BLaER1 (cell line): Measurements from ENCODE around the gene TXK.

Experiments
- H3K27ac ChIP-seq: shearing (Covaris generic); formaldehyde crosslinking; 2 replicates; pipeline ENCODE4 v1.8.1; 2022
- H3K27me3 ChIP-seq: shearing (Covaris generic); formaldehyde crosslinking; 2 replicates; pipeline ENCODE4 v1.8.1; 2022
- H3K36me3 ChIP-seq: shearing (Covaris generic); formaldehyde crosslinking; 2 replicates; pipeline ENCODE4 v1.8.1; 2022
- H3K4me1 ChIP-seq: shearing (Covaris generic); formaldehyde crosslinking; 2 replicates; pipeline ENCODE4 v1.8.1; 2022
- H3K4me2 ChIP-seq: shearing (Covaris generic); formaldehyde crosslinking; 2 replicates; pipeline ENCODE4 v1.8.1; 2022
- H3K4me3 ChIP-seq: shearing (Covaris generic); formaldehyde crosslinking; 2 replicates; pipeline ENCODE4 v1.8.1; 2022
- H3K9ac ChIP-seq: shearing (Covaris generic); formaldehyde crosslinking; 2 replicates; pipeline ENCODE4 v1.8.1; 2022
- H3K9me3 ChIP-seq: shearing (Covaris generic); formaldehyde crosslinking; 2 replicates; pipeline ENCODE4 v1.8.1; 2022
- H4K20me1 ChIP-seq: shearing (Covaris generic); formaldehyde crosslinking; 2 replicates; pipeline ENCODE4 v1.8.1; 2022
- Cebpa-rat ChIP-seq: shearing (Covaris generic); IDR thresholded peaks from 2 replicates; pipeline ENCODE4 v1.8.1; 2022

TXK gene

DNA sequence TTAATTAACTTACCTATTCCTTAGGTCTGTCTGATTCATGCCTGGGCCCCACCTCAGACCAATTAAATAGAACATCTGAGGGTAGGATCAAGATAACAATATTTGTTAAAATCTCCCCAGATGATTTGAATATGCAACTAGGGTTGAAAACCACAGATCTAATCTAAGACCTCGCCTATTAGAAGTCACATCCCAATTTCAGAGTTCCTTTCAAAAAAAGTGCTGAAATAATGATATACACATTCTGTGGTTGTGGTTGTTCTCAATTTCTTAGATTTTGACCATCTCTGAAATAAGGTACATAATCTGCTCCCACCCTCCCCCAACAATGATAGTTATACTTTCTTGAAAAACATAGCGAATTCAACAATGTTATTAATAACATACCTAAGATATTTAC is 89.8 kb downstream of the TXK start:
- no peaks in the 10 kb centered on the region for H3K27me3 ChIP-seq
- H4K20me1 ChIP-seq = peaks cover 15% of the 10 kb centered on the region; the same call in 1 of the 2 replicates
- H3K9me3 ChIP-seq = no peaks in the 10 kb centered on the region
- no peak overlapping the region for H3K4me2 ChIP-seq
- H3K4me1 ChIP-seq = peaks cover 32% of the 10 kb centered on the region
- no peaks in the 10 kb centered on the region for H3K36me3 ChIP-seq
- no peak overlapping the region for H3K9ac ChIP-seq
- no peak for TF ChIP-seq Cebpa-rat
- H3K27ac ChIP-seq = no peak overlapping the region
- H3K4me3 ChIP-seq = no peak overlapping the region

DNA sequence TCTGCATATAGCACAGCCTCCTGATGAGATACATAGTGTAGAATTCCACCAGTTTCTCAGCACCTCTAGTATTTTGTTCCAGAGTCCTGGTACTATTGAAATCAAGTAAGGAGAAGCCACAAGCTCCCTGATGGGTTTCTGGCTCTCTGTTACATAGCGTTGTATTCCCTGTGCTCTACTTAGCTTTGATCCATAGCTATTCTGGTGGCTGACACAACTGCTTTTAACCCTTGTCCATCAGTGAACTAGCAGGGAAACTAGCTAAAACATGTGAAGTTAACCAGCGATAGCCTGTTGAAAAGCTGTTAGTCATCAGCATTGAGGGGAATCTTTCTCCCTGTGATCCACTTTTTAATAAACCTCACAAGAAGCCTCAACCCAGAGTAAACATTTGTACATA is 90.5 kb downstream of the TXK start:
- Histone ChIP-seq H3K4me3 (no peak overlapping the region), H3K27me3 (no peaks in the 10 kb centered on the region), H3K9me3 (no peaks in the 10 kb centered on the region), H3K4me2 (no peak overlapping the region), H4K20me1 (peaks cover 15% of the 10 kb centered on the region; the same call in 1 of the 2 replicates), H3K9ac (no peak overlapping the region), H3K36me3 (no peaks in the 10 kb centered on the region), H3K27ac (no peak overlapping the region), H3K4me1 (peaks cover 29% of the 10 kb centered on the region)
- no peak for TF ChIP-seq Cebpa-rat

DNA sequence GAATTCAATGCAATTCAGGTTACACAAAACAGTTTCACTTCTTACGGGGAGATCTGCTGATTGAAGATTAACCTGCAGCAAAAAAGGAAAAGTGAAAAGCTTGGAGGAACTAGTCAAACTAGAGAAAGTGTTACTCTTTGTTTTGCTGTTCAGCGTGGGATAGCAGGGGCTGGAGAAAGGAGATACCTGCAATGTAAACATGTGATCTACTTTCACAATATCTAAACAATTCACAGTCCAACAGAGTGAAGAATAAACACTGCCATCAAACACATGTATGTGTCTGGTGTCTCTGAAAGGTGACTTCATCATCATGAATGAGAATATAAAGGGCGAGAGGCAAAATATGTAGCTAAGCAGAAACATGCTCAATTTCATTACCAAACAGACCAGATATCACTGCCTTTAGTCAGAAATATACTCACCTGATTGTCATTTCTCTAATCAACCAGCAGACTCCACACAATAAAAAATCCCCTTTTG is 91.0 kb downstream of the TXK start:
- Histone ChIP-seq H3K9ac (no peak overlapping the region), H3K9me3 (no peaks in the 10 kb centered on the region), H3K4me3 (no peak overlapping the region), H4K20me1 (peaks cover 14% of the 10 kb centered on the region; the same call in 1 of the 2 replicates), H3K4me2 (no peak overlapping the region), H3K27me3 (no peaks in the 10 kb centered on the region), H3K27ac (no peak overlapping the region), H3K4me1 (peaks cover 24% of the 10 kb centered on the region), H3K36me3 (no peaks in the 10 kb centered on the region)
- no peak for TF ChIP-seq Cebpa-rat

DNA sequence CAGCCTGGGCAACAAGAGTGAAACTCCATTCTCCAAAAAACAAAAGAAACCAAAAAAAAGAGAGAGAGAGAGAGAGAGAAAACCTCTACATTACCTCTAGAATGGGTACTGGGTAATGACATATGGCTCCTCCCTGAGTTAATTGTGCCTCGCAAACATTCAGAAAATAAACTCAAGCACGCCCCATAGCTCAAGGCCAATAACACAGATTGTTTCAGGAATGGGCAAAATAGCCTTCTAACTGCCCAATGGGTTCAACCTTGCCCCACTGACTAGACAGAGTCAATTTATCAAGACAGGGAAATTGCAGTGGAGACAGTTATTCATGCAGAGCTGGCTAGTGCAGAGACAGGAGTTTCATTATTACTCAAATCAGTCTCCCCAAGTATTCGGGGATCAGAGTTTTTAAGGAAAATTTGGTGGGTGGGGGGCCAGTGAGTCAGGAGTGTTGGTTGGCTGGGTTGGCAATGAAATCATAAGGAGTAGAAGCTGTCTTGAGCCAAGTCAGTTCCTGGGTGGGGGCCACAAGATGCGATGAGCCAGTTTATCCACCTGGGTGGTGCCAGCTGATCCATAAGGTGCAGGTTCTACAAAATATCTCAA is 92.4 kb downstream of the TXK start:
- H3K9me3 ChIP-seq = no peaks in the 10 kb centered on the region
- H4K20me1 ChIP-seq = no peaks in the 10 kb centered on the region
- no peak overlapping the region for H3K4me2 ChIP-seq
- H3K9ac ChIP-seq = no peak overlapping the region
- no peak overlapping the region for H3K4me3 ChIP-seq
- TF ChIP-seq Cebpa-rat = no peak
- H3K36me3 ChIP-seq = no peaks in the 10 kb centered on the region
- peaks cover 18% of the 10 kb centered on the region for H3K4me1 ChIP-seq
- no peak overlapping the region for H3K27ac ChIP-seq
- no peaks in the 10 kb centered on the region for H3K27me3 ChIP-seq

DNA sequence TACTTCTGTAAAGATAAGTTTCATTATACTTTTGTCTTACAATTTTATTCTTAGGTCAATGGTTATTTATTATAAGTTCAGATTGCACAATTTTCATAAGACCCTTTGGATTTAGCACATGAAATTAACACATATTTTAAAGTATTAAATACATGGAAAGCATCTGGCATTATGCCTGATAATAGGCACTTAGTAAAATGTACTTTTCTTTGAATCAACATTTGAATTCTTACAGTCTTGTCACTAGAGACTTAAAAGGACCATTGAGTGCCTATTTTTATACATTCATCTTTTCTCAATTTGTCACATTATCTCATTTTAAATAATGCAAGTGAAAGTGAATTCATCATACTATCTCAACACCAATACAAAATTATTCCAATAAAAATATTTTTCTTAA is 94.5 kb downstream of the TXK start:
- Histone ChIP-seq H3K27me3 (no peaks in the 10 kb centered on the region), H3K4me1 (peaks cover 15% of the 10 kb centered on the region), H3K9me3 (no peaks in the 10 kb centered on the region), H3K9ac (no peak overlapping the region), H4K20me1 (no peaks in the 10 kb centered on the region), H3K36me3 (no peaks in the 10 kb centered on the region), H3K27ac (no peak overlapping the region), H3K4me2 (no peak overlapping the region), H3K4me3 (no peak overlapping the region)
- TF ChIP-seq Cebpa-rat = no peak

DNA sequence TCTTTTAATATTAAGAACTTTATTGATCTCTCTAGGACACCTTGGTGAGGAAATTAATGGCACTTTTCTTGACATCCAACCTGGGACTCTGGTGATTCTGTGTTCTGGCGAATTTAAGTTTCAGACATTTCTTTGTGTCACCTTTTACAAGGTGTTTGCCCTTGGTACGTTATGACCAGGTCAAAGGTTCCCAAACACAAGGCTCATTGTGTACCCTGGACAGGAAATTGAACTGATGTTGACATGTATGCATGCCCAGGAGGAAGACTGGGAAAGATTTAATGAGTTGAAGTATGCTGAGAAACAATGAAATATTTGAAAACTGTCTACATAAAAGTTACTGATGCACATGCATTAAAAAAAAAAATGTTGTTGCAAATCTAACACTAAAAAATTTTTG is 95.4 kb downstream of the TXK start:
- H3K4me3 ChIP-seq = no peak overlapping the region
- H3K4me1 ChIP-seq = peaks cover 15% of the 10 kb centered on the region
- H3K36me3 ChIP-seq = no peaks in the 10 kb centered on the region
- H3K27me3 ChIP-seq = no peaks in the 10 kb centered on the region
- H3K27ac ChIP-seq = no peak overlapping the region
- no peak overlapping the region for H3K4me2 ChIP-seq
- no peak overlapping the region for H3K9ac ChIP-seq
- no peaks in the 10 kb centered on the region for H4K20me1 ChIP-seq
- no peak for TF ChIP-seq Cebpa-rat
- no peaks in the 10 kb centered on the region for H3K9me3 ChIP-seq

DNA sequence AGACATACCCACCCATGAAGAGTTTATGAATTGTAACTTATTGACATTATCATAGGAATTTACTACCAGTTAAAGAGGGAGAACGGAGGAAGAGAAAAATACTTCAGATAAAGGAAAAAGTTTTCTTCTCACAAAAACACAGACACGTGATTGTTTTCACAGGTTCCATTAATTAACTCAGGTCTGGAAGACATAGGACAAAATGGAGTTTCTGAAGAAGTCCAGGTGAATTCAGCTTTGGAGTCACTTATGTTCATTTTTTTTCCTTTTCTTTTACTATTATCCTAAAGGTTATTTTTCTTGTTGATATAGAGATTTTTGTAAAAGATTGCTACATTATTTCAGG is 97.0 kb downstream of the TXK start:
- H3K27ac ChIP-seq = no peak overlapping the region
- H3K9ac ChIP-seq = no peak overlapping the region
- H3K27me3 ChIP-seq = no peaks in the 10 kb centered on the region
- H3K36me3 ChIP-seq = no peaks in the 10 kb centered on the region
- H3K4me1 ChIP-seq = peaks cover 15% of the 10 kb centered on the region
- TF ChIP-seq Cebpa-rat = no peak
- peak overlapping the region; percentile 57 for H3K4me2 ChIP-seq
- H3K9me3 ChIP-seq = no peaks in the 10 kb centered on the region
- no peaks in the 10 kb centered on the region for H4K20me1 ChIP-seq
- no peak overlapping the region for H3K4me3 ChIP-seq

DNA sequence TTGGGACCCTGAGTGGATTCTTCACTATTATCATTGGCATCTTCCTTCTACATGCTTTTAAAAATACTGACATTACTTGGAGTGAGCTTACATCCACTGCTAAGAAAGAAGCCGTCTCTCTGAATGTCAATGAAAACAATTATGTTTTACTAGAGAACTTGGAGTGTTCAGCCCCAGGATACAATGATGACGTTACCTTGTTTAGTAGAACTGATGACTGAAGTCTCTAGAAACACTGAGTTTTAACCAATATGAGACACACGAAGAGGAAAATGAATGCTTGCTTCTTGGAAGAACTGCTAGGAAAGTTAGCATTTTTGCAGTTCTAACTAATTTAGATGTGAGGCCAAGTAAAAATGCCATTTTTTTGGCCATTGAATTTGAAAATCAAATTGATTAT is 98.1 kb downstream of the TXK start:
- TF ChIP-seq Cebpa-rat = no peak
- Histone ChIP-seq H3K9me3 (no peaks in the 10 kb centered on the region), H3K27ac (no peak overlapping the region), H3K4me2 (no peak overlapping the region), H3K36me3 (no peaks in the 10 kb centered on the region), H3K27me3 (no peaks in the 10 kb centered on the region), H4K20me1 (no peaks in the 10 kb centered on the region), H3K4me3 (no peak overlapping the region), H3K9ac (no peak overlapping the region), H3K4me1 (peaks cover 15% of the 10 kb centered on the region)

DNA sequence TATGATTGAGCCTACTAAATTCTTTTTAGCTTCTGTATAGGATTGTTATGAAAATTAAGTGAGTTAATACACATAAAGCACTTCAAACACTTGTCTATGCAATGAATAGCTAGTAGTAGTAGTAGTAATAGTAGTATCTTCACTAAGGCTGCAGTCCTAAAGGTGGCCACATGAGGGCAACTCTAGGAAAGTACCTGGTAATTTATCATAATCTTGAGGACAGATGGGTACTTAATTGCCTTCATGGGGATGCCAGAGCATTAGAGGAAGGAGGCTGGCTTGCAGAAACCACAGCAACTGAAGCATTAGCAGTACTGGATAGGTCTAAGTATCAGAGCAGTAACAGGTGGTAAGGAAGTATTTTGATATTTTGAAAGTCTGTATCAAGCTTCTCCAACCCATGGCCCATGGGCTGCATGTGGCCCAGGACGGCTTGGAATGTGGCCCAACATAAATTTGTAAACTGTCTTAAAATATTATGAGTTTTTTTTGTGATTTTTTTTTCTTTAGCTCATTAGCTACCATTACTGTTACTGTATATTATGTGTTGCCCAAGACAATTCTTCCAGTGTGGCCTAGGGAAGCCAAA is 100.1 kb downstream of the TXK start:
- Histone ChIP-seq H3K4me1 (peaks cover 15% of the 10 kb centered on the region), H3K27ac (no peak overlapping the region), H4K20me1 (no peaks in the 10 kb centered on the region), H3K4me2 (no peak overlapping the region), H3K9ac (no peak overlapping the region), H3K9me3 (no peaks in the 10 kb centered on the region), H3K4me3 (no peak overlapping the region), H3K27me3 (no peaks in the 10 kb centered on the region), H3K36me3 (no peaks in the 10 kb centered on the region)
- TF ChIP-seq Cebpa-rat = no peak

DNA sequence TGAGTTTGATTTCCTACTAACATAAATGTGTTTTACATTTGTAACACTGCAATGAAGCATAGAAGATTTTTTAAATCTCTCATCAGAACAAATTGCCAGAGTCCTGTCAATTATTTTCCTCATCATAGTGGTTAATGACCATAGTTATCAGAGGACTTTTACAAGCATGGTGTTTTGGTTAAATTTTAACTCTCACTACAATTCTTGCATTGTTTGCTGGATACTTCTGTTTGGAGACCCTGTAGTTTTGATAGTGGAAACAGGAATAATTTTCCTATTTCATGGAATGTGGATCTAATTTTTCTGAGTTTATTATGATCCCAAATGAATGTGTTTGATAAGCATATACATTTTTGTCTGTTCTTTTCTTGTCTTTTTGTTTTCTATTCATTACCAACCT is 100.6 kb downstream of the TXK start:
- TF ChIP-seq Cebpa-rat = no peak
- Histone ChIP-seq H4K20me1 (no peaks in the 10 kb centered on the region), H3K9me3 (no peaks in the 10 kb centered on the region), H3K4me3 (no peak overlapping the region), H3K36me3 (no peaks in the 10 kb centered on the region), H3K4me1 (peaks cover 15% of the 10 kb centered on the region), H3K9ac (no peak overlapping the region), H3K27ac (no peak overlapping the region), H3K27me3 (no peaks in the 10 kb centered on the region), H3K4me2 (no peak overlapping the region)
